ENCODE measurements around the gene ITGA2. TPM values are rescaled to one million over a fixed set of nuclear protein-coding genes. Genes with fewer than 3 reads are reported as not detected.

ITGA2 gene
- total RNA-seq, 1 experiment from 2014 or later, result 13.6 TPM

DNA sequence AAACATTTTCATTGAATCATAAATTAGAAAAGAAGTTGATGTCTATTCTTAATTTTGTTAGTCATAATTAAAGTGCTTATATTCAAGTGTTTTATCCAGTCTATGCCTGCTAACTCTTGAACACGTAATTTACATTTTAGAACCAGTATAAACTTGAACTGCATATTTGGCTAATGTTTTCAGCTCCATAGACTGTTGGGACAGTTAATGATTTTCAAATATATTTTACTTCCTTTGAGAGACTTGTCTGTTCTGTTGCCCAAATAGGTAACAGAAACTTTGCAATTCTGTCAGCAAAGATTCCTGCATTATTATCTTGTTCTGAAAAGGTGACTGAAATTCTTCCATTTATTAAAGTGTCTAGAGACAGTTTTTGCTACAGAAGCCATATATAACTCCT, 7.8 kb downstream of the ITGA2 start:
- Mint-ChIP-seq H3K9me3 (ENCODE audit: unreplicated experiment) (no peaks in the 10 kb centered on the region), H3K4me1 (ENCODE audit: low read depth, unreplicated experiment) (peaks cover 9% of the 10 kb centered on the region), H3K27me3 (ENCODE audit: insufficient read depth, unreplicated experiment) (no peaks in the 10 kb centered on the region), H3K4me3 (ENCODE audit: unreplicated experiment) (no peak overlapping the region), H3K27ac (ENCODE audit: unreplicated experiment) (no peak overlapping the region), H3K36me3 (ENCODE audit: insufficient read depth, unreplicated experiment) (peaks cover 18% of the 10 kb centered on the region)
- no peak for DNase-seq
- Histone ChIP-seq H3K4me3 (ENCODE audit: low read depth, low read length) (no peak overlapping the region), H3K27me3 (replicated peaks; ENCODE audit: control insufficient read depth, insufficient read depth, low read length) (no peaks in the 10 kb centered on the region), H3K9me3 (no peaks in the 10 kb centered on the region), H3K36me3 (ENCODE audit: control insufficient read depth, insufficient read depth, low read length) (no peaks in the 10 kb centered on the region), H3K4me1 (peaks cover 17% of the 10 kb centered on the region)
- no peak for TF ChIP-seq CTCF (IDR thresholded peaks at IDR 0.05; ENCODE audit: insufficient read depth in 1 of 2, low read depth in 1 of 2, low read length in 1 of 2, severe bottlenecking in 1 of 2, unreplicated experiment in 1 of 2)
- POLR2A ChIA-PET, result no interaction called here
- CTCF ChIA-PET, result interaction anchor here (0.7 to 1.7 kb wide), 3 partner anchors 8 to 49 kb away, joined by 3 to 6 read pairs (median 3); partner anchors contain the start of gene ITGA2
- intact Hi-C loops (cut with micrococcal nuclease; ENCODE audit: unreplicated experiment), result no loop called here
- no TSS peak for BruUV-seq (replicated peaks)

- DNase-seq, result peak in 1 of 2 experiments; percentile 29
- no peaks in the 10 kb centered on the region for H3K27me3 Mint-ChIP-seq (ENCODE audit: insufficient read depth, unreplicated experiment)
- H3K4me1 ChIP-seq, result peaks cover 17% of the 10 kb centered on the region
- no TSS peak for BruUV-seq (replicated peaks)
- H3K4me1 Mint-ChIP-seq (ENCODE audit: low read depth, unreplicated experiment), result peaks cover 5% of the 10 kb centered on the region
- H3K9me3 ChIP-seq, result no peaks in the 10 kb centered on the region
- no peak overlapping the region for H3K27ac Mint-ChIP-seq (ENCODE audit: unreplicated experiment)
- no peaks in the 10 kb centered on the region for H3K36me3 ChIP-seq (ENCODE audit: control insufficient read depth, insufficient read depth, low read length)
- no peaks in the 10 kb centered on the region for H3K27me3 ChIP-seq (replicated peaks; ENCODE audit: control insufficient read depth, insufficient read depth, low read length)
- ChIA-PET POLR2A (no interaction called here), CTCF (interaction anchor here (0.7 to 1.7 kb wide), 3 partner anchors 8 to 49 kb away, joined by 3 to 6 read pairs (median 3); partner anchors contain the start of gene ITGA2)
- TF ChIP-seq CTCF (IDR thresholded peaks at IDR 0.05; ENCODE audit: insufficient read depth in 1 of 2, low read depth in 1 of 2, low read length in 1 of 2, severe bottlenecking in 1 of 2, unreplicated experiment in 1 of 2), result no peak
- H3K9me3 Mint-ChIP-seq (ENCODE audit: unreplicated experiment), result no peaks in the 10 kb centered on the region
- peaks cover 13% of the 10 kb centered on the region for H3K36me3 Mint-ChIP-seq (ENCODE audit: insufficient read depth, unreplicated experiment)
- intact Hi-C loops (cut with micrococcal nuclease; ENCODE audit: unreplicated experiment), result no loop called here
- H3K4me3 ChIP-seq (ENCODE audit: low read depth, low read length), result no peak overlapping the region
- no peak overlapping the region for H3K4me3 Mint-ChIP-seq (ENCODE audit: unreplicated experiment)
Measured at GRCh38 chr5:52997424-52997823, 8.3 kb downstream of the ITGA2 start.

DNA sequence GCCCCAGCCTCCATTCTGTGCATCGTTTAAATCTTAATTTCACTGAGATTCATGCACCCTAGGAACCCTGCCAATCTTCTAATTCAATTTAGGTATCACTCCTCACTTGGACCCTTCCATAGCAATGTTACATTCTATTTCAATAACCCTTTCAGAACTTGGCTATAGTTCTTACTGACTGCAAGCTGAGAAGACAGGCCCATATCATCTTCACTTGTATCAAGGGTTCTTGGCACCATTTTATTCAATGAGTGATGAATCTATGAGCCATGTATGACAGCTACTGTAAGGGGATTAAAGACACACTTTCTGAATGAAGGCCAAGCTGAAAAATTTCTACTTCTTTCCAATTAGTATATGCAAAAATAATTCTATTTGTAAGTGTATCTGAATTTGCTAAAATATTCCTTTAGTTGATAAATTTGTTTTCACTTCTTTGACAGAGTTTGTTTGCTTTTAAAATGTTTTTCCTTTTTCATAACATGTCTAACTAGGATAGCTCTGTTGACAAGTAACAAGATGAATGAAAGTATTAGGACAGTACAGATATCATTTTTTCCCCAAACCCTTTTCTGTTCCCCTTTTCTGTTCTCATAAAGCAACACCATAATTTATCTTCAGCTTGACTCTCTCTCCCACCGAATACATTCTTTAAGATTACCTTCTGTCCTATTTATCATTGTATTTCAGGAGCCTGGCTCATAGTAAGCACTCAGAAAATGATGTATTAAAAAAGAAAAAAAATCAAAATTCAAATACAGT, 9.6 kb downstream of the ITGA2 start:
- no peak for DNase-seq
- Mint-ChIP-seq H3K4me1 (ENCODE audit: low read depth, unreplicated experiment) (no peaks in the 10 kb centered on the region), H3K27ac (ENCODE audit: unreplicated experiment) (no peak overlapping the region), H3K9me3 (ENCODE audit: unreplicated experiment) (no peaks in the 10 kb centered on the region), H3K4me3 (ENCODE audit: unreplicated experiment) (no peak overlapping the region), H3K27me3 (ENCODE audit: insufficient read depth, unreplicated experiment) (no peaks in the 10 kb centered on the region), H3K36me3 (ENCODE audit: insufficient read depth, unreplicated experiment) (peaks cover 17% of the 10 kb centered on the region)
- ChIA-PET POLR2A (no interaction called here), CTCF (no interaction called here)
- Histone ChIP-seq H3K27me3 (replicated peaks; ENCODE audit: control insufficient read depth, insufficient read depth, low read length) (no peaks in the 10 kb centered on the region), H3K36me3 (ENCODE audit: control insufficient read depth, insufficient read depth, low read length) (no peaks in the 10 kb centered on the region; the same call in 1 of the 2 replicates), H3K4me3 (ENCODE audit: low read depth, low read length) (no peak overlapping the region), H3K9me3 (no peaks in the 10 kb centered on the region), H3K4me1 (peaks cover 17% of the 10 kb centered on the region)
- no TSS peak for BruUV-seq (replicated peaks)
- TF ChIP-seq CTCF (IDR thresholded peaks at IDR 0.05; ENCODE audit: insufficient read depth in 1 of 2, low read depth in 1 of 2, low read length in 1 of 2, severe bottlenecking in 1 of 2, unreplicated experiment in 1 of 2), result no peak
- intact Hi-C loops (cut with micrococcal nuclease; ENCODE audit: unreplicated experiment), result no loop called here

Data from Caco-2 (cell line).